Measurements from ENCODE around the gene SUN3. TPM values are rescaled to one million over a fixed set of nuclear protein-coding genes. Genes with fewer than 3 reads are reported as not detected.

Gene SUN3
- total and polyA plus RNA-seq, 2 of the 4 experiments (the other 2 are of a cell fraction), result not detected

GRCh38 chr7:48052748-48053147, 23.8 kb upstream of the SUN3 start:
- peaks cover 2% of the 10 kb centered on the region for H3K4me1 ChIP-seq (ENCODE audit: control insufficient read depth, insufficient read depth, low read length)
- no peak overlapping the region for H3K4ac ChIP-seq (ENCODE audit: low read depth, low read length)
- H2BK20ac ChIP-seq (ENCODE audit: low read depth, low read length), result peak overlapping the region; percentile 69
- H3K23ac ChIP-seq (ENCODE audit: low read depth, low read length), result no peak overlapping the region
- in situ Hi-C loops (cut with MboI; ENCODE audit: low sequenced_read_pairs) (no loop called here), intact Hi-C loops (cut with micrococcal nuclease) (no loop called here), dilution Hi-C loops (cut with HindIII; ENCODE audit: low sequenced_read_pairs, unreplicated experiment) (no loop called here)
- no peak overlapping the region for H3K27ac ChIP-seq (ENCODE audit: insufficient read depth, low read length)
- H3K14ac ChIP-seq (replicated peaks; ENCODE audit: low read depth, low read length), result peak overlapping the region; percentile 62; the same call in 1 of the 2 replicates
- H2AFZ ChIP-seq (replicated peaks; ENCODE audit: low read length, poor library complexity), result peak overlapping the region; percentile 67
- H3K36me3 ChIP-seq (ENCODE audit: control insufficient read depth, insufficient read depth, low read length), result no peaks in the 10 kb centered on the region
- H3K56ac ChIP-seq (ENCODE audit: extremely low read depth, insufficient read depth, low read length), result no peak overlapping the region
- no peak overlapping the region for H4K5ac ChIP-seq (ENCODE audit: low read depth, low read length)
- no peak overlapping the region for H4K91ac ChIP-seq (ENCODE audit: insufficient read depth, low read depth, low read length)
- DNase-seq (peak; percentile 82), ATAC-seq (ENCODE audit: low read depth) (no peak)
- H3K79me1 ChIP-seq (ENCODE audit: low read depth in 1 of 2, low read length in 2 of 2), result no peaks in the 10 kb centered on the region
- no peak overlapping the region for H2AK5ac ChIP-seq (ENCODE audit: low read depth, low read length)
- H3K9me1 ChIP-seq (ENCODE audit: insufficient read depth, low read length), result peaks cover 3% of the 10 kb centered on the region; the same call in 1 of the 2 replicates
- peak overlapping the region; percentile 53; the same call in 1 of the 3 replicates for H2BK15ac ChIP-seq (ENCODE audit: low read depth, low read length)
- no peaks in the 10 kb centered on the region for H3K27me3 ChIP-seq (ENCODE audit: control insufficient read depth, insufficient read depth, low read length)
- H3K4me2 ChIP-seq (ENCODE audit: low read depth, low read length), result no peak overlapping the region
- no TSS peak for BruUV-seq (replicated peaks)
- no peaks in the 10 kb centered on the region for H3K9me3 ChIP-seq (ENCODE audit: control insufficient read depth, insufficient read depth, low read length)
- H4K8ac ChIP-seq (ENCODE audit: low read depth in 2 of 2, low read length in 2 of 2), result peak overlapping the region in 1 of 2 experiments; percentile 31; a peak in 1 of 4 replicates
- peak; percentile 86 for TF ChIP-seq USF2 (IDR thresholded peaks at IDR 0.05; ENCODE audit: low read depth, low read length)
- no peak for TF ChIP-seq MAZ (IDR thresholded peaks at IDR 0.05; ENCODE audit: borderline replicate concordance, low read depth, low read length)
- no peak overlapping the region for H3K9ac ChIP-seq (ENCODE audit: low read depth, low read length)
- H3K18ac ChIP-seq (ENCODE audit: low read depth, low read length), result no peak overlapping the region
- H2BK120ac ChIP-seq (ENCODE audit: low read depth, low read length), result no peak overlapping the region
- CTCF ChIA-PET, result no interaction called here
- WGBS, 2 experiments (ENCODE audit: extremely low coverage in 2 of 2, insufficient read length in 1 of 2), result no CpG with 5 or more reads among the region's 8 CpGs
- POLR2A ChIA-PET (ENCODE audit: unreplicated experiment), result no interaction called here
- no peak overlapping the region for H2AK9ac ChIP-seq (replicated peaks; ENCODE audit: low read depth, low read length, poor library complexity)
- no peak overlapping the region for H3K4me3 ChIP-seq (ENCODE audit: insufficient read depth, low read depth, low read length)
- H4K20me1 ChIP-seq (ENCODE audit: insufficient read depth, low read length), result no peaks in the 10 kb centered on the region
- no peak overlapping the region for H2BK5ac ChIP-seq (ENCODE audit: low read depth, low read length, poor library complexity, severe bottlenecking)
